Vagina (tissue), 2 donors: Measurements from ENCODE around the gene ACAD10. TPM values are rescaled to one million over a fixed set of nuclear protein-coding genes. Genes with fewer than 3 reads are reported as not detected.

Source experiments
- DNase-seq, 2 donors: peaks; one replicate each; pipeline ENCODE4 v3.0.0-alpha.2; 2017; ENCODE audit errors: extremely low spot score in 2 of 2
- H3K27ac ChIP-seq: fragments of 200-600 bp; sonication (generic); one replicate; pipeline ENCODE4 v1.5.1; 2019
- H3K27me3 ChIP-seq: fragments of 200-600 bp; sonication (generic); one replicate; pipeline ENCODE4 v1.5.1; 2019
- H3K36me3 ChIP-seq, 2 donors: fragments of 200-600 bp; sonication (generic); one replicate each; pipeline ENCODE4 v1.5.1; 2017 to 2019
- H3K4me1 ChIP-seq: fragments of 200-600 bp; sonication (generic); one replicate; pipeline ENCODE4 v1.5.1; 2019
- H3K4me3 ChIP-seq, 2 donors: fragments of 200-600 bp; sonication (generic); 1 replicate in 1 of 2; 2 replicates in 1 of 2; pipeline ENCODE4 v1.5.1; 2016 to 2019
- H3K9me3 ChIP-seq: fragments of 200-600 bp; sonication (generic); one replicate; pipeline ENCODE4 v1.5.1; 2019
- CTCF ChIP-seq, 3 experiments: fragments of 450-650 bp in 2 of 3; fragments of 200-600 bp in 1 of 3; sonication (generic) in 1 of 3; IDR thresholded peaks; one replicate each; pipeline ENCODE4 v1.5.1; 2017 to 2019; ENCODE audit warnings: antibody characterized with exemption in 3 of 3, mild to moderate bottlenecking in 2 of 3, moderate library complexity in 2 of 3
- POLR2A ChIP-seq, 2 donors: fragments of 450-650 bp; IDR thresholded peaks; one replicate each; pipeline ENCODE4 v1.6.1; 2017; ENCODE audit warnings: antibody characterized with exemption in 2 of 2, mild to moderate bottlenecking in 2 of 2, moderate library complexity in 2 of 2
- POLR2AphosphoS5 ChIP-seq, 2 donors: sonication (generic); formaldehyde crosslinking; IDR thresholded peaks; one replicate each; pipeline ENCODE4 v1.9.0; 2017; ENCODE audit warnings: antibody characterized with exemption in 2 of 2, mild to moderate bottlenecking in 2 of 2, low read depth in 1 of 2; ENCODE audit not compliant: insufficient read depth in 1 of 2
- intact Hi-C: fragments of 100-400 bp; cut with DNase I; formaldehyde crosslinking; loops from one replicate; pipeline ENCODE4 v1.15.1; 2023
- total RNA-seq: library from RNA; depleted of rRNA; stranded (reverse); fragments of >200 nt; gene quantifications from one replicate; pipeline ENCODE4 v1.2.3, GENCODE V29; 2016

The ACAD10 gene
- total RNA-seq, 1 donor from 2014 or later, result 26.5 TPM

GRCh38 chr12:111792856-111793235 is 107.0 kb downstream of the ACAD10 start:
- H3K27me3 ChIP-seq, result no peaks in the 10 kb centered on the region
- H3K27ac ChIP-seq, result no peak overlapping the region
- TF ChIP-seq POLR2AphosphoS5 (IDR thresholded peaks at IDR 0.05; ENCODE audit: insufficient read depth in 1 of 2, low read depth in 1 of 2) (no peak), CTCF (IDR thresholded peaks at IDR 0.05) (no peak), POLR2A (IDR thresholded peaks at IDR 0.05) (no peak)
- intact Hi-C loops, result no loop called here
- no peak overlapping the region for H3K4me3 ChIP-seq
- H3K9me3 ChIP-seq, result no peaks in the 10 kb centered on the region
- DNase-seq, result no peak
- H3K4me1 ChIP-seq, result no peaks in the 10 kb centered on the region
- peaks cover 0 to 74% of the 10 kb centered on the region in 2 donors for H3K36me3 ChIP-seq

GRCh38 chr12:111798182-111798581 is 112.3 kb downstream of the ACAD10 start:
- no peak overlapping the region for H3K4me3 ChIP-seq
- peaks cover 0 to 87% of the 10 kb centered on the region in 2 donors for H3K36me3 ChIP-seq
- no peak overlapping the region for H3K27ac ChIP-seq
- H3K9me3 ChIP-seq, result no peaks in the 10 kb centered on the region
- no peaks in the 10 kb centered on the region for H3K27me3 ChIP-seq
- DNase-seq, result no peak
- intact Hi-C loops, result no loop called here
- H3K4me1 ChIP-seq, result no peaks in the 10 kb centered on the region
- no peak for TF ChIP-seq POLR2AphosphoS5 (IDR thresholded peaks at IDR 0.05; ENCODE audit: insufficient read depth in 1 of 2, low read depth in 1 of 2)
- TF ChIP-seq CTCF (IDR thresholded peaks at IDR 0.05), result no peak
- no peak for TF ChIP-seq POLR2A (IDR thresholded peaks at IDR 0.05)

GRCh38 chr12:111799758-111800157 is 113.9 kb downstream of the ACAD10 start:
- Histone ChIP-seq H3K27me3 (no peaks in the 10 kb centered on the region), H3K4me3 (no peak overlapping the region), H3K9me3 (no peaks in the 10 kb centered on the region), H3K27ac (no peak overlapping the region), H3K4me1 (no peaks in the 10 kb centered on the region), H3K36me3 (peaks cover 0 to 84% of the 10 kb centered on the region in 2 donors)
- no peak for TF ChIP-seq POLR2AphosphoS5 (IDR thresholded peaks at IDR 0.05; ENCODE audit: insufficient read depth in 1 of 2, low read depth in 1 of 2)
- no peak for TF ChIP-seq POLR2A (IDR thresholded peaks at IDR 0.05)
- no peak for TF ChIP-seq CTCF (IDR thresholded peaks at IDR 0.05)
- no peak for DNase-seq
- intact Hi-C loops, result no loop called here

- TF ChIP-seq POLR2AphosphoS5 (IDR thresholded peaks at IDR 0.05; ENCODE audit: insufficient read depth in 1 of 2, low read depth in 1 of 2) (no peak), POLR2A (IDR thresholded peaks at IDR 0.05) (no peak), CTCF (IDR thresholded peaks at IDR 0.05) (no peak)
- H3K9me3 ChIP-seq, result no peaks in the 10 kb centered on the region
- peaks cover 0 to 74% of the 10 kb centered on the region in 2 donors for H3K36me3 ChIP-seq
- H3K4me3 ChIP-seq, result no peak overlapping the region
- no peaks in the 10 kb centered on the region for H3K4me1 ChIP-seq
- intact Hi-C loops, result no loop called here
- H3K27ac ChIP-seq, result no peak overlapping the region
- no peak for DNase-seq
- H3K27me3 ChIP-seq, result no peaks in the 10 kb centered on the region
Measured at GRCh38 chr12:111803038-111803626, 117.3 kb downstream of the ACAD10 start.

GRCh38 chr12:111803851-111804250 is 118.0 kb downstream of the ACAD10 start:
- TF ChIP-seq POLR2A (IDR thresholded peaks at IDR 0.05) (no peak), CTCF (IDR thresholded peaks at IDR 0.05) (no peak), POLR2AphosphoS5 (IDR thresholded peaks at IDR 0.05; ENCODE audit: insufficient read depth in 1 of 2, low read depth in 1 of 2) (no peak)
- H3K27me3 ChIP-seq, result no peaks in the 10 kb centered on the region
- H3K4me3 ChIP-seq, result no peak overlapping the region
- H3K4me1 ChIP-seq, result no peaks in the 10 kb centered on the region
- intact Hi-C loops, result no loop called here
- H3K36me3 ChIP-seq, result peaks cover 0 to 66% of the 10 kb centered on the region in 2 donors
- no peak for DNase-seq
- H3K9me3 ChIP-seq, result no peaks in the 10 kb centered on the region
- no peak overlapping the region for H3K27ac ChIP-seq
